SK-N-MC (cell line): ENCODE measurements around the gene MAN1C1.
A peak's percentile ranks its signal among the peaks of the same experiment; 100 is the strongest.

Source experiments
- DNase-seq: peaks from one replicate; pipeline ENCODE4 v3.0.0-alpha.2; 2011; ENCODE audit warnings: low read depth, low spot score
- H3K27ac ChIP-seq: fragments of 200-600 bp; sonication (generic); 2 replicates; pipeline ENCODE4 v1.5.1; 2016; ENCODE audit warnings: mixed run types
- H3K36me3 ChIP-seq: fragments of 200-600 bp; sonication (generic); 2 replicates; pipeline ENCODE4 v1.6.1; 2017; ENCODE audit warnings: antibody characterized with exemption, low read length, mixed read lengths; ENCODE audit not compliant: insufficient read depth
- H3K4me3 ChIP-seq: fragments of 200-600 bp; sonication (generic); 2 replicates; pipeline ENCODE4 v1.5.1; 2016
- H3K9ac ChIP-seq: fragments of 200-600 bp; sonication (generic); 2 replicates; pipeline ENCODE4 v1.8.0; 2017; ENCODE audit warnings: mixed run types, mixed read lengths; ENCODE audit not compliant: insufficient read length
- H3K9me3 ChIP-seq: fragments of 200-600 bp; sonication (generic); 2 replicates; pipeline ENCODE4 v1.6.1; 2017; ENCODE audit warnings: low read depth, mild to moderate bottlenecking, antibody characterized with exemption, low read length, moderate library complexity, mixed read lengths
- EZH2 ChIP-seq: fragments of 200-600 bp; sonication (generic); IDR thresholded peaks from one replicate; pipeline ENCODE4 v1.6.1; 2017; ENCODE audit warnings: antibody characterized with exemption
- FOXP2 ChIP-seq: optimal IDR thresholded peaks from 2 replicates; pipeline ENCODE3; 2011; ENCODE audit warnings: mild to moderate bottlenecking, moderate library complexity; ENCODE audit not compliant: insufficient read depth; ENCODE audit errors: extremely low read length, control extremely low read depth
- POLR2AphosphoS5 ChIP-seq: IDR thresholded peaks from 2 replicates; pipeline ENCODE4 v1.6.1; 2012; ENCODE audit warnings: mild to moderate bottlenecking, low read depth, low read length, borderline replicate concordance

Gene MAN1C1

GRCh38 chr1:25758466-25759070 is 142.0 kb downstream of the MAN1C1 start:
- H3K27ac ChIP-seq: no peak overlapping the region
- no peak for DNase-seq
- H3K9me3 ChIP-seq: no peaks in the 10 kb centered on the region
- H3K36me3 ChIP-seq: no peaks in the 10 kb centered on the region
- TF ChIP-seq POLR2AphosphoS5 (no peak), EZH2 (no peak), FOXP2 (no peak)
- no peak overlapping the region for H3K4me3 ChIP-seq
- H3K9ac ChIP-seq: no peak overlapping the region

- H3K9me3 ChIP-seq: no peaks in the 10 kb centered on the region
- no peak overlapping the region for H3K9ac ChIP-seq
- H3K27ac ChIP-seq: no peak overlapping the region
- H3K4me3 ChIP-seq: no peak overlapping the region
- TF ChIP-seq POLR2AphosphoS5: no peak
- TF ChIP-seq EZH2: no peak
- TF ChIP-seq FOXP2: no peak
- DNase-seq: no peak
- H3K36me3 ChIP-seq: no peaks in the 10 kb centered on the region
Observed at GRCh38 chr1:25760122-25760719, 143.6 kb downstream of the MAN1C1 start.

GRCh38 chr1:25760871-25761270 is 144.3 kb downstream of the MAN1C1 start:
- TF ChIP-seq EZH2 (no peak), POLR2AphosphoS5 (no peak)
- Histone ChIP-seq H3K27ac (no peak overlapping the region), H3K36me3 (no peaks in the 10 kb centered on the region), H3K4me3 (no peak overlapping the region), H3K9me3 (no peaks in the 10 kb centered on the region), H3K9ac (no peak overlapping the region)
- DNase-seq: no peak

GRCh38 chr1:25763493-25763892 is 146.9 kb downstream of the MAN1C1 start:
- H3K36me3 ChIP-seq: no peaks in the 10 kb centered on the region
- no peak overlapping the region for H3K4me3 ChIP-seq
- DNase-seq: no peak
- no peak overlapping the region for H3K27ac ChIP-seq
- TF ChIP-seq EZH2: no peak
- no peak for TF ChIP-seq FOXP2
- no peak for TF ChIP-seq POLR2AphosphoS5
- H3K9me3 ChIP-seq: no peaks in the 10 kb centered on the region
- no peak overlapping the region for H3K9ac ChIP-seq

GRCh38 chr1:25765136-25765922 is 148.7 kb downstream of the MAN1C1 start:
- peak overlapping the region; percentile 36 for H3K4me3 ChIP-seq
- H3K36me3 ChIP-seq: no peaks in the 10 kb centered on the region
- H3K27ac ChIP-seq: peak overlapping the region; percentile 44; the same call in 1 of the 2 replicates
- no peak for DNase-seq
- TF ChIP-seq FOXP2 (no peak), POLR2AphosphoS5 (no peak), EZH2 (no peak)
- H3K9ac ChIP-seq: peak overlapping the region; percentile 31
- no peaks in the 10 kb centered on the region for H3K9me3 ChIP-seq

- peak overlapping the region; percentile 31 for H3K9ac ChIP-seq
- H3K4me3 ChIP-seq: peak overlapping the region; percentile 36
- no peaks in the 10 kb centered on the region for H3K9me3 ChIP-seq
- TF ChIP-seq EZH2 (no peak), POLR2AphosphoS5 (no peak), FOXP2 (no peak)
- H3K27ac ChIP-seq: peak overlapping the region; percentile 44; the same call in 1 of the 2 replicates
- no peak for DNase-seq
- no peaks in the 10 kb centered on the region for H3K36me3 ChIP-seq
Observed at GRCh38 chr1:25765923-25766589, 149.5 kb downstream of the MAN1C1 start.

- H3K27ac ChIP-seq: no peak overlapping the region
- no peak overlapping the region for H3K9ac ChIP-seq
- no peaks in the 10 kb centered on the region for H3K36me3 ChIP-seq
- no peak for DNase-seq
- TF ChIP-seq EZH2 (no peak), POLR2AphosphoS5 (no peak), FOXP2 (no peak)
- no peaks in the 10 kb centered on the region for H3K9me3 ChIP-seq
- H3K4me3 ChIP-seq: no peak overlapping the region
Observed at GRCh38 chr1:25766721-25767436, 150.3 kb downstream of the MAN1C1 start.
